Endothelial cell of umbilical vein (primary cell): Measurements from ENCODE around the gene CNOT1. TPM values are rescaled to one million over a fixed set of nuclear protein-coding genes. Genes with fewer than 3 reads are reported as not detected.

Source experiments
- BruUV-seq: library from RNA; stranded (reverse); fragments of 400-500 nt; replicated peaks from 2 replicates; lab custom pipeline; 2021; lab: Mats Ljungman, UMichigan
- CTCF ChIA-PET: fragments of 300-600, 350-600 bp; sonication (Branson Sonifier 250); formaldehyde crosslinking; loops from one replicate; lab custom pipeline; 2021; ENCODE audit warnings: antibody characterized with exemption, inconsistent platforms; lab: Charles Lee
- POLR2A ChIA-PET: fragments of 300-600, 350-600 bp; sonication (Branson Sonifier 250); formaldehyde crosslinking; loops from one replicate; lab custom pipeline; 2021; ENCODE audit warnings: antibody characterized with exemption, inconsistent platforms; lab: Charles Lee
- DNase-seq: peaks from one replicate; pipeline ENCODE4 v3.0.0-alpha.2; 2011; ENCODE audit warnings: low read depth, low spot score
- FAIRE-seq: peaks from 2 replicates; lab custom pipeline; 2011; peaks lifted over from hg19 to GRCh38; lab: Jason Lieb, UNC
- H2AFZ ChIP-seq: 2 replicates; pipeline ENCODE4 v1.6.0; 2012; ENCODE audit warnings: low read depth, low read length, control low read depth, inconsistent platforms
- H3K27ac ChIP-seq: 2 replicates; pipeline ENCODE4 v1.5.1; 2011; ENCODE audit warnings: low read depth, mild to moderate bottlenecking, control low read depth, low read length, moderate library complexity; ENCODE audit not compliant: insufficient read depth
- H3K27me3 ChIP-seq, 2 experiments: 2 replicates each; pipeline versions ENCODE4 v1.6.0 to v1.6.1; 2011; ENCODE audit warnings: low read length in 2 of 2, mixed read lengths in 1 of 2; ENCODE audit not compliant: control insufficient read depth in 2 of 2, insufficient read depth in 2 of 2
- H3K36me3 ChIP-seq, 2 experiments: 2 replicates in 1 of 2; 3 replicates in 1 of 2; pipeline ENCODE4 v1.5.1; 2011; ENCODE audit warnings: low read length in 2 of 2, mild to moderate bottlenecking in 1 of 2, moderate library complexity in 1 of 2; ENCODE audit not compliant: control insufficient read depth in 2 of 2, insufficient read depth in 2 of 2; ENCODE audit errors: extremely low read depth in 1 of 2
- H3K4me1 ChIP-seq: 3 replicates; pipeline ENCODE4 v1.5.1; 2011; ENCODE audit warnings: mild to moderate bottlenecking, low read length; ENCODE audit not compliant: control insufficient read depth, insufficient read depth; ENCODE audit errors: extremely low read depth
- H3K4me2 ChIP-seq: 2 replicates; pipeline ENCODE4 v1.6.1; 2011; ENCODE audit warnings: low read length, control low read depth, mixed read lengths; ENCODE audit not compliant: insufficient read depth
- H3K4me3 ChIP-seq, 3 experiments: fragments of 200-600 bp in 1 of 3; sonication (generic), shearing (Covaris generic) in 1 of 3; replicated peaks in 1 of 3; 2 replicates each; pipeline ENCODE4 v1.5.1; 2011 to 2016; ENCODE audit warnings: control low read depth in 3 of 3, low read length in 3 of 3, mild to moderate bottlenecking in 2 of 3, inconsistent platforms in 1 of 3, low read depth in 1 of 3, moderate library complexity in 1 of 3; ENCODE audit not compliant: insufficient read depth in 1 of 3
- H3K79me2 ChIP-seq: 2 replicates; pipeline ENCODE4 v1.6.0; 2012; ENCODE audit warnings: low read length, inconsistent platforms; ENCODE audit not compliant: control insufficient read depth, insufficient read depth
- H3K9ac ChIP-seq: replicated peaks from 2 replicates; pipeline ENCODE3; 2011; ENCODE audit warnings: low read length, control low read depth; ENCODE audit not compliant: insufficient read depth; ENCODE audit errors: extremely low read depth
- H3K9me1 ChIP-seq: replicated peaks from 3 replicates; pipeline ENCODE4 v1.6.0; 2011; ENCODE audit warnings: mild to moderate bottlenecking, low read length; ENCODE audit not compliant: control insufficient read depth, insufficient read depth; ENCODE audit errors: extremely low read depth
- H3K9me3 ChIP-seq: replicated peaks from 2 replicates; pipeline ENCODE4 v1.5.1; 2012; ENCODE audit warnings: low read length, inconsistent platforms; ENCODE audit not compliant: control insufficient read depth, insufficient read depth
- H4K20me1 ChIP-seq: replicated peaks from 2 replicates; pipeline ENCODE3; 2011; ENCODE audit warnings: mild to moderate bottlenecking, low read length; ENCODE audit not compliant: control insufficient read depth, insufficient read depth; ENCODE audit errors: extremely low read depth
- EZH2 ChIP-seq: IDR thresholded peaks from 2 replicates; pipeline ENCODE4 v1.6.1; 2012; ENCODE audit warnings: borderline replicate concordance, low read depth, mild to moderate bottlenecking, moderate library complexity, low read length, inconsistent platforms; ENCODE audit not compliant: severe bottlenecking
- GATA2 ChIP-seq: IDR thresholded peaks from 2 replicates; pipeline ENCODE4 v1.7.0; 2011; ENCODE audit warnings: low read depth, mild to moderate bottlenecking, moderate library complexity, mixed read lengths, low read length; ENCODE audit not compliant: insufficient read length, insufficient read depth
- JUN ChIP-seq: IDR thresholded peaks from 2 replicates; pipeline ENCODE4 v1.6.1; 2011; ENCODE audit warnings: borderline replicate concordance, low read depth; ENCODE audit not compliant: insufficient read length, insufficient read depth
- MYC ChIP-seq: IDR thresholded peaks from one replicate; pipeline ENCODE4 v1.6.1; 2011; ENCODE audit warnings: mild to moderate bottlenecking, low read depth, low read length
- POLR2A ChIP-seq: IDR thresholded peaks from 2 replicates; pipeline ENCODE4 v1.6.1; 2012; ENCODE audit warnings: low read depth, mild to moderate bottlenecking, control low read depth, low read length
- POLR2AphosphoS5 ChIP-seq: IDR thresholded peaks from 2 replicates; pipeline ENCODE4 v1.6.1; 2012; ENCODE audit warnings: low read depth, mild to moderate bottlenecking, control low read depth, low read length, moderate library complexity; ENCODE audit not compliant: insufficient read depth
- dilution Hi-C: fragments of 300-500 bp; cut with MboI; formaldehyde crosslinking; loops from one replicate; pipeline ENCODE4 v1.15.0; 2019; ENCODE audit warnings: low sequenced_read_pairs; ENCODE audit not compliant: extremely low pct_ligation_motif_present
- intact Hi-C: fragments of 100-400 bp; cut with micrococcal nuclease; formaldehyde crosslinking; loops from one replicate; pipeline ENCODE4 v1.10.0; 2022
- polyA plus RNA-seq, 4 experiments: library from polyadenylated mRNA; depleted of rRNA in 3 of 4; stranded (reverse) in 3 of 4; unstranded in 1 of 4; fragments of >200 nt; gene quantifications; 2 replicates each; pipeline versions ENCODE4 v1.2.1 to v1.2.3, GENCODE V29; 2011 to 2012; ENCODE audit warnings: missing spikeins in 1 of 4
- total RNA-seq: library from RNA; stranded (reverse); gene quantifications from 2 replicates; pipeline ENCODE4 v1.2.3, GENCODE V29; 2021
- TF ChIP-seq, protein P1 (sequence below), 2 donors: IDR thresholded peaks; 1 replicate in 1 of 2; 2 replicates in 1 of 2; pipeline ENCODE4 v1.5.1; 2011; ENCODE audit warnings: low read length in 2 of 2, mild to moderate bottlenecking in 2 of 2, moderate library complexity in 2 of 2, control low read depth in 1 of 2, inconsistent platforms in 1 of 2, low read depth in 1 of 2; ENCODE audit not compliant: insufficient read depth in 1 of 2; ENCODE audit errors: extremely low read depth in 1 of 2
- TF ChIP-seq, protein P2 (sequence below): IDR thresholded peaks from 2 replicates; pipeline ENCODE4 v1.6.1; 2011; ENCODE audit not compliant: insufficient read depth, insufficient read length

CNOT1 gene
- total and polyA plus RNA-seq, 2 donors (not counting 3 experiments of a cell fraction or from before 2014, with no cell fraction given) = 142 to 151 TPM

DNA sequence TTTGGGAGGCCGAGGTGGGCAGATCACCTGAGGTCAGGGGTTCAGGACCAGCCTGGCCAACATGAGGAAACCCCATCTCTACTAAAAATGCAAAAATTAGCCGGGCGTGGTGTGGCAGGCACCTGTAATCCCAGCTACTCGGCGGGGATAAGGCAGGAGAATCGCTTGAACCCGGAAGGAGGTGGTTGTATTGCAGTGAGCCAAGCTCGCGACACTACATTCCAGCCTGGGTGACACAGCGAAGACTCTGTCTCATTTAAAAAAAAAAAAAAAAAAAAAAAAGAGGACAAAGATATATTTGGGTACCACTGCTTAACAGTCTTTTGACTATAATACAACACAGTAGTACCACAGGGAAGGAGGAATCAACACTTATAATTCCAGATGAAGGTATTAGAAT is 9.2 kb downstream of the CNOT1 start:
- peaks cover 8% of the 10 kb centered on the region for H4K20me1 ChIP-seq

More for the DNA sequence above, 9.2 kb downstream of the CNOT1 start:
- dilution Hi-C loops (no loop called here), intact Hi-C loops (no loop called here)
- Histone ChIP-seq H2AFZ (no peak overlapping the region), H3K9ac (no peak overlapping the region), H3K27me3 (no peaks in the 10 kb centered on the region), H3K9me3 (no peaks in the 10 kb centered on the region), H3K4me3 (no peak overlapping the region), H3K4me1 (no peaks in the 10 kb centered on the region), H3K9me1 (no peaks in the 10 kb centered on the region), H3K27ac (no peak overlapping the region), H3K36me3 (peaks cover 10 to 12% of the 10 kb centered on the region in 2 experiments), H3K4me2 (no peak overlapping the region), H3K79me2 (peaks cover 98% of the 10 kb centered on the region)
- no peak for FAIRE-seq
- TF ChIP-seq POLR2A (no peak), JUN (no peak), GATA2 (no peak), EZH2 (no peak), MYC (no peak), POLR2AphosphoS5 (no peak)
- TF ChIP-seq, protein P1, sequence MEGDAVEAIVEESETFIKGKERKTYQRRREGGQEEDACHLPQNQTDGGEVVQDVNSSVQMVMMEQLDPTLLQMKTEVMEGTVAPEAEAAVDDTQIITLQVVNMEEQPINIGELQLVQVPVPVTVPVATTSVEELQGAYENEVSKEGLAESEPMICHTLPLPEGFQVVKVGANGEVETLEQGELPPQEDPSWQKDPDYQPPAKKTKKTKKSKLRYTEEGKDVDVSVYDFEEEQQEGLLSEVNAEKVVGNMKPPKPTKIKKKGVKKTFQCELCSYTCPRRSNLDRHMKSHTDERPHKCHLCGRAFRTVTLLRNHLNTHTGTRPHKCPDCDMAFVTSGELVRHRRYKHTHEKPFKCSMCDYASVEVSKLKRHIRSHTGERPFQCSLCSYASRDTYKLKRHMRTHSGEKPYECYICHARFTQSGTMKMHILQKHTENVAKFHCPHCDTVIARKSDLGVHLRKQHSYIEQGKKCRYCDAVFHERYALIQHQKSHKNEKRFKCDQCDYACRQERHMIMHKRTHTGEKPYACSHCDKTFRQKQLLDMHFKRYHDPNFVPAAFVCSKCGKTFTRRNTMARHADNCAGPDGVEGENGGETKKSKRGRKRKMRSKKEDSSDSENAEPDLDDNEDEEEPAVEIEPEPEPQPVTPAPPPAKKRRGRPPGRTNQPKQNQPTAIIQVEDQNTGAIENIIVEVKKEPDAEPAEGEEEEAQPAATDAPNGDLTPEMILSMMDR (IDR thresholded peaks at IDR 0.05; ENCODE audit: extremely low read depth in 1 of 2, insufficient read depth in 1 of 2, low read depth in 1 of 2, low read length in 2 of 2) = no peak
- TF ChIP-seq, protein P2, sequence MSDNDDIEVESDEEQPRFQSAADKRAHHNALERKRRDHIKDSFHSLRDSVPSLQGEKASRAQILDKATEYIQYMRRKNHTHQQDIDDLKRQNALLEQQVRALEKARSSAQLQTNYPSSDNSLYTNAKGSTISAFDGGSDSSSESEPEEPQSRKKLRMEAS = no peak
- ChIA-PET POLR2A (no interaction called here), CTCF (interaction anchor here (0.6 kb wide), 1 partner anchor 73 kb away, joined by 3 read pairs; no protein-coding TSS in a partner anchor)
- no TSS peak for BruUV-seq
- DNase-seq = no peak
